GM19438 (cell line): ENCODE data around the gene CLNK.
"Not testable (repeated sequence)": the region's sequence is repeated elsewhere in the genome, so short reads cannot be mapped to it uniquely, and the experiment has no call there.

Experiments
- ATAC-seq: cut with Tn5 transposase; IDR thresholded peaks from one replicate; pipeline ENCODE4 v1.9.1; 2021; ENCODE audit warnings: low read depth; ENCODE audit not compliant: unreplicated experiment

CLNK gene

GRCh38 chr4:10581022-10581421 lies 103.5 kb downstream of the CLNK start:
- ATAC-seq: no peak

GRCh38 chr4:10579648-10580047 lies 104.9 kb downstream of the CLNK start:
- no peak for ATAC-seq

GRCh38 chr4:10577508-10578426 lies 106.8 kb downstream of the CLNK start:
- ATAC-seq: no peak

GRCh38 chr4:10577018-10577417 lies 107.5 kb downstream of the CLNK start:
- peak; percentile 81 for ATAC-seq

GRCh38 chr4:10576236-10576635 lies 108.3 kb downstream of the CLNK start:
- no peak for ATAC-seq

- no peak for ATAC-seq
Observed at GRCh38 chr4:10575414-10575813, 109.2 kb downstream of the CLNK start.

GRCh38 chr4:10574553-10574952 lies 110.0 kb downstream of the CLNK start:
- not testable (repeated sequence) for ATAC-seq

GRCh38 chr4:10571909-10572308 lies 112.7 kb downstream of the CLNK start:
- ATAC-seq: no peak

GRCh38 chr4:10569491-10569890 lies 115.1 kb downstream of the CLNK start:
- no peak for ATAC-seq

GRCh38 chr4:10567766-10568165 lies 116.8 kb downstream of the CLNK start:
- ATAC-seq: no peak

GRCh38 chr4:10565166-10565780 lies 119.3 kb downstream of the CLNK start:
- no peak for ATAC-seq

GRCh38 chr4:10554694-10555093 lies 129.9 kb downstream of the CLNK start:
- peak; percentile 78 for ATAC-seq

GRCh38 chr4:10554121-10554520 lies 130.4 kb downstream of the CLNK start:
- no peak for ATAC-seq

GRCh38 chr4:10552591-10553280 lies 131.8 kb downstream of the CLNK start:
- ATAC-seq: no peak

- no peak for ATAC-seq
Observed at GRCh38 chr4:10535912-10536311, 148.7 kb downstream of the CLNK start.

- peak; percentile 52 for ATAC-seq
Observed at GRCh38 chr4:10534820-10535219, 149.7 kb downstream of the CLNK start.

GRCh38 chr4:10532155-10532554 lies 152.4 kb downstream of the CLNK start:
- no peak for ATAC-seq

- ATAC-seq: no peak
Observed at GRCh38 chr4:10530137-10530786, 154.3 kb downstream of the CLNK start.

GRCh38 chr4:10529291-10530136 lies 155.1 kb downstream of the CLNK start:
- no peak for ATAC-seq

- no peak for ATAC-seq
Observed at GRCh38 chr4:10527438-10527837, 157.1 kb downstream of the CLNK start.
